Upper lobe of right lung (tissue), 1 donor: ENCODE data around the gene TCP11L2. TPM values are rescaled to one million over a fixed set of nuclear protein-coding genes. Genes with fewer than 3 reads are reported as not detected.
A peak's percentile ranks its signal among the peaks of the same experiment; 100 is the strongest.

Source experiments
- ATAC-seq: fragments of 200-7000 bp; cut with Tn5 transposase; one replicate; pipeline ENCODE4 v1.9.1; 2020; ENCODE audit warnings: mild to moderate bottlenecking, moderate library complexity
- DNase-seq: peaks from one replicate; pipeline ENCODE4 v3.0.0-alpha.2; 2020
- H3K27ac ChIP-seq: fragments of 200-600 bp; one replicate; pipeline ENCODE4 v1.8.0; 2022
- H3K27me3 ChIP-seq: fragments of 200-600 bp; one replicate; pipeline ENCODE4 v1.8.0; 2022; ENCODE audit warnings: mild to moderate bottlenecking
- H3K36me3 ChIP-seq: fragments of 200-600 bp; one replicate; pipeline ENCODE4 v1.8.0; 2022
- H3K4me1 ChIP-seq: fragments of 200-600 bp; one replicate; pipeline ENCODE4 v1.8.0; 2022
- H3K4me3 ChIP-seq: fragments of 200-600 bp; one replicate; pipeline ENCODE4 v1.8.0; 2022; ENCODE audit warnings: mild to moderate bottlenecking
- H3K9me3 ChIP-seq: fragments of 200-600 bp; one replicate; pipeline ENCODE4 v1.8.0; 2022
- CTCF ChIP-seq: fragments of 200-600 bp; IDR thresholded peaks from one replicate; pipeline ENCODE4 v1.8.0; 2022; ENCODE audit warnings: antibody characterized with exemption
- intact Hi-C: fragments of 100-400 bp; cut with DNase I; formaldehyde crosslinking; loops from one replicate; pipeline ENCODE4 v1.11.0; 2022
- total RNA-seq: library from RNA; stranded (reverse); fragmentation: NEBNext Ultra II Directional; extraction: Animal tissue kit (Norgen Biotek cat#: 25700); gene quantifications from one replicate; pipeline ENCODE4 v1.2.1, GENCODE V29; 2021
- donor health status: DM: no; HTN: yes; CAD: no; lungs with severe emphysema.

Gene TCP11L2
- total RNA-seq, 1 donor from 2014 or later: 37.7 TPM

GRCh38 chr12:106301611-106302321 lies 767 bp upstream of the TCP11L2 start:
- DNase-seq (peak; percentile 80), ATAC-seq (peak; percentile 51)
- intact Hi-C loops: no loop called here
- Histone ChIP-seq H3K9me3 (no peaks in the 10 kb centered on the region), H3K36me3 (no peaks in the 10 kb centered on the region), H3K4me3 (peak overlapping the region; percentile 98), H3K4me1 (peaks cover 37% of the 10 kb centered on the region), H3K27me3 (no peaks in the 10 kb centered on the region), H3K27ac (peak overlapping the region; percentile 98)
- no peak for TF ChIP-seq CTCF

GRCh38 chr12:106303202-106303820 lies 778 bp downstream of the TCP11L2 start:
- Histone ChIP-seq H3K4me1 (peaks cover 42% of the 10 kb centered on the region), H3K9me3 (no peaks in the 10 kb centered on the region), H3K36me3 (no peaks in the 10 kb centered on the region), H3K27ac (peak overlapping the region; percentile 98), H3K4me3 (peak overlapping the region; percentile 98), H3K27me3 (no peaks in the 10 kb centered on the region)
- intact Hi-C loops: no loop called here
- DNase-seq (peak; percentile 93), ATAC-seq (peak; percentile 84)
- TF ChIP-seq CTCF: no peak

GRCh38 chr12:106304001-106304421 lies 1.5 kb downstream of the TCP11L2 start:
- Histone ChIP-seq H3K27ac (peak overlapping the region; percentile 98), H3K27me3 (no peaks in the 10 kb centered on the region), H3K36me3 (no peaks in the 10 kb centered on the region), H3K4me3 (peak overlapping the region; percentile 98), H3K4me1 (peaks cover 49% of the 10 kb centered on the region), H3K9me3 (no peaks in the 10 kb centered on the region)
- DNase-seq (no peak), ATAC-seq (no peak)
- no peak for TF ChIP-seq CTCF
- intact Hi-C loops: no loop called here

GRCh38 chr12:106304797-106305196 lies 2.3 kb downstream of the TCP11L2 start:
- H3K9me3 ChIP-seq: no peaks in the 10 kb centered on the region
- H3K27me3 ChIP-seq: no peaks in the 10 kb centered on the region
- no peak for TF ChIP-seq CTCF
- no peak overlapping the region for H3K27ac ChIP-seq
- no peak for DNase-seq
- intact Hi-C loops: no loop called here
- H3K4me3 ChIP-seq: no peak overlapping the region
- H3K36me3 ChIP-seq: no peaks in the 10 kb centered on the region
- ATAC-seq: no peak
- peaks cover 50% of the 10 kb centered on the region for H3K4me1 ChIP-seq

GRCh38 chr12:106305376-106305775 lies 2.8 kb downstream of the TCP11L2 start:
- H3K4me1 ChIP-seq: peaks cover 56% of the 10 kb centered on the region
- H3K27ac ChIP-seq: no peak overlapping the region
- H3K27me3 ChIP-seq: no peaks in the 10 kb centered on the region
- H3K9me3 ChIP-seq: no peaks in the 10 kb centered on the region
- TF ChIP-seq CTCF: no peak
- DNase-seq: no peak
- no peak overlapping the region for H3K4me3 ChIP-seq
- intact Hi-C loops: no loop called here
- H3K36me3 ChIP-seq: no peaks in the 10 kb centered on the region
- ATAC-seq: no peak
